Brain pericyte (primary cell): ENCODE measurements around the gene GAK.

Experiments used
- DNase-seq: peaks from one replicate; pipeline ENCODE4 v3.0.0-alpha.2; 2012; ENCODE audit warnings: low read depth, low spot score

GAK gene

GRCh38 chr4:890036-890695, 42.0 kb downstream of the GAK start:
- DNase-seq: no peak

GRCh38 chr4:889516-889915, 42.6 kb downstream of the GAK start:
- DNase-seq: no peak

- DNase-seq: no peak
Measured at GRCh38 chr4:888029-888428, 44.1 kb downstream of the GAK start.

GRCh38 chr4:887034-887763, 44.9 kb downstream of the GAK start:
- DNase-seq: no peak

GRCh38 chr4:886244-886643, 45.9 kb downstream of the GAK start:
- no peak for DNase-seq

GRCh38 chr4:885353-885752, 46.8 kb downstream of the GAK start:
- no peak for DNase-seq

- no peak for DNase-seq
Measured at GRCh38 chr4:884896-885295, 47.2 kb downstream of the GAK start.

DNA sequence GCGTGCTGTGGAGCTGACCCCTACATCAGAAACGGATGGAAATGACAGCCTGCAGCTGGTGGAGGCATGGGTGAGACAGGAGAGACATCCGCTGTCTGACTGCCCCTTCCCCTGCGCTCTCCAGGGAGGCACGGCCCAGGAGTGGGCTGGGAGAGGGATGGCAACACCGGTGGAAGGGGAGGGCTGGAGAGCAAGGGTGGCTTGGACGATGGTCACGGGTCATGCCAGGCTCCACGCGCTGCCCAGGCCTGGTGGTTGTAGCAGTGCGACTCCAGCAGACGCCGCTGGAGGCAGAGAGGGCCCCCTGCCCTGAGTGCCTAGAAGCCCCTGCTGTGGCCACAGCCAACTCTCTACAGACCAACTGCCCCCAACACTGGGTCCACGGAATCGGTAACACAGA, 47.9 kb downstream of the GAK start:
- DNase-seq: no peak

DNA sequence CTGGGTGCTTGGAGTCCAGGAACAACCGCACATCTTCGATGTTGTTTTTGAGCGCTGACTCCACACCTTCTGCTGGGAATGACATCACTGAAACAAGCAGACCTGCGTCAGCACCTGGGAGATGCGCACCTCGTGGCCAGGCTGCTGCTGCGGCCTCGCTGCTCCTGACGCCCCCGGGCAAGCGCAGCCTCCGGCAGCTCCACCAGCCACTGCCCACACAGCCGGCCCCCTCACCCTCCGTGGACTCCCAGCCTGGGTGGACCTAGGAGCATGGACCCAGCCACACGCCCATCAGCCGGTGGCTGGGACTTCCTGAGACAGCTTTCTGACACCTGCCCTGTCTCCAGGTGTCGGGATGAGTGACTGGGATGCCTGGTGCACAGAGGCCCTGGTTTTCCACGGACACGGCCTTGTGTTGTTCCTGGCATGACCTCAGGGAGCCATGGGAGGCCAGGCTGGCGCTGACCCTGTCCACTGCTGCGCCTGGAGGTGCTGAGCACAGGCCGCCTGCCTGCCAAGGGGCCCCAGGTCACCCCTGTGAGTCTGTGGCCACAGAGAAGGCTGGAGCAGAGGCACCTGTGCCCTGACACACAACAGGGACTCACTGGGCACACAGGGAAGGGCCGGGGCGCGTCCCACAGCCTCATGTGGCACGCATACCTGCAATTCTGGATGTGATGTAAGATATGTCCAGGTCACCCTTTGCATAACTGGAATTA, 48.6 kb downstream of the GAK start:
- DNase-seq: no peak

DNA sequence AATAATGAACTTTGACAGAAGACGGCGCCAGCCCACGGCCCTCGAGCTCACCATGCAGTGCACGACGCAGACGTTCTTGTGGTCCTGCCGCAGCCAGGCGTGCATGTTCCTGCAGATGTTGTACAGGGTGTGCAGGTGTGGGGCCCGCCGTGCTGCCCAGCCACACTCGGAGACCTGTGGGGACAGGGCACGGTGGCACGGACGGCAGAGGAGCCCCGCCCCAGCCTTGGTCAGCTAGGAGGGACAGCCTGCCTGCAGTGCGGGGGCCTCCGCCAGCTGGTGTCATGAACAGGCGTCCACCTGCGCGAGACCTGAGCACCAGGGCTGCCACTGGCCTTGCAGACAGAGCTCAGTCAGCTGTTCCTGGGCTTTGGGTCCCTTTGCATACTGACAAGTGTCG, 49.5 kb downstream of the GAK start:
- DNase-seq: no peak

DNA sequence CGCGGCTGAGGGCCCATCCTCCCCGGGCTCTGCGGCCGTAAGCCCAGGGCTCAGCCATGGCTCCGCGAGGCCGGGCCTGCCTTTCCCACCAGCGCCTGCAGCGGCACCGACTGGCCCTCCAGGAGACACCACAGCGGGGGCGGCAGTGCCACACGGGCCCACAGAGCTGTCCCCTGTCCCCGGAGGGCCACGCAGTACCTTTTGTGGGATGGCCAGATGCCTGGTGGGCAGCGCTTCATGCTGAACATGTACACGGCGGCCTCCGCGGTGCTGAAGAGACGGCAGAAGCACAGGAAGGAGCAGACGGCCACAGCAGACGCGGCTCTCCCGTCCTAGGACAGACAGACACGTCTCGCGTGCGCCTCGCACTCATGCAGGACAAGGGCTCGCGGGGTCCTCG, 50.4 kb downstream of the GAK start:
- no peak for DNase-seq

DNA sequence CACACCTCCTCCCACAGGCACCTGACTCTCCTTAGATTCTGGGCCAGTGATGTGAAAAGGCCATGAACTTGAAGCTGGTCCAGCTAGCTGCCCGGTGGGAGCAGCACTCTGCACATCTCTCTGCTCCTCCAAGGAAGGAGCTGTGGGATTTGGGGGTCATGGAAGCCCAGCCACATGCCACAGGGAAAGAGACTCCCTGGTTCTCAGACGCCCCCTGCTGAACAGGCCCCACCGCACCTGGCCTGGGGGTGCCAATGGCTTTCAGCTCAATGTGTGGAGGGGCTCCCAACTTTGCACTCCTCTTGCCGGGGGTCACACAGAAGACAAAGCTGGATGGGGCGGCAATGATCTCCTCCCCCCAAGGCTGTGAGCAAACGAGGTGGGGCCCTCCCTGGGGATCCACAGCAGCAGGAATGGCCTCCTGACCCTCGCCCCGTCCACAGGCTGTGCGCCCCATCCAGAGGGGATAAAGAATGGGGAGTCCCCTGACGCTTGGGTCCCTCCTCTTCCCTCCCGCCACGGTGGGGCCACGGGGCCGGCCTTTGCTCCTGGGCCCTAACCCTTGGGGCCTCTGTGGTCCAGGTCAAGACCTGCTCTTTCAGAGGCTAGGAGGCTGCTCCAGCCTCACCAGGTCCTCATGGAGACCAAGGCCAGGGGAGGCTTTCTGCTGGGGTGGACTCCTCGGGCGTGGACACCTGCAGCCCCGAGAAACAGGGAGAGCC, 51.3 kb downstream of the GAK start:
- no peak for DNase-seq

DNA sequence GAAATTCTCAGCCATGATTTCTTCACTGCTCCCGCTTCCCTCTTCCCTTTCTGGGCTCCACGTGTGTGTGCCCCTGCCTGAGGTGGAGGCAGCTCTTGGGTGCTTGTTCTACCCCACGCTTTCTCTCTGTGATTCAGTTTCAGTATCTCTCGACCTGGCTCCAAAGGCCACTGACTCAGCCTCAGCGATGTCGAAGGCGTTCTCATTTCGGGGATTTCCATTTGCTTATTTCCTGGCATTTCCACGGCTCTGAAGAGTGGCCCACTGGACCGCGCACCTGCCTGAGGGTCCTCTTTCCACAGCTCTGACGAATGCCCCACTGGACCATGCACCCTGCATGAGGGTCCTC, 52.4 kb downstream of the GAK start:
- no peak for DNase-seq

DNA sequence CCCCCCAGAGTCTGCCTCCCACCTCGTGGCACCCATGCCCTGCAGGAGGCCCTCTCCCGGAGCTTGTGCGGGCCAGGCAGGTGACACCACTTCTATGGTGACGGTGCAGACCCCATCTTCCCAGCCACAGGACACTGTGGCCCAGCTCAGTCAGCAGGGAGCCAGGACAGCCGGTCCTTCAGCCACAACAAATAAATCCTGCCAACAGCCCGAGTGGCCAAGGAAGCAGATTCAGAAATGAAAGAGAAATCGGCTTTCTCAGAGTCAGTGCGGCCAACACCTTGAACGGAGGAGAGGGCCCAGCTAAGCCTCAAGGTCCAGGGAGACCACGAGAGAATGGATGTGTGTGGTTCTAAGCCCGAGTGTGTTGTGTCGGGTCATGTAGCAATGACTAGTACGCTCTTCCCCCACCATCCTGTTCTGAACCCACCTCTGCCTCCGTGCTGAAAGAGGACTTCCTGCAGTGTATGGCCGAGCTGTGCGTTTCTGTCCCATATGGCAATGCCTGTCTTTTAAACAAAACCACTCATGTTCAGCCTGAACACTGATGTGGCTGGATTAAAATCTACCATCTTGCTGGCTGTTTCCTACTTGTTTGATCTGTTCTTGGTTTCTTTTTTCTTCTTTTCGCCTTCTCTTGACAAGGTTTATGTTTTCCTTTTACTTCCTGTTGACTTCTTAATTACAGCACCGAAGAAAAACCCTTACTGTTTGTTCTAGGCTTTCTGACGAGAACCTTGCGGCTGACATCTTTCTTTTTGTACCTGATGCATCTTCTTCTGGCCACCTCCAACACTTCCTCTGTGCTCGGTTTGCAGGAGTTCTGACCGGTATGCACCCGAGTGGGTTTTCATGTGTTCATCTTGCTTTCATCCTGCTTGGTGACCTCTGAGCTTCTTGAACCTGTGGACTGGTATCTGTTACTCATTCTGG, 53.1 kb downstream of the GAK start:
- DNase-seq: no peak

DNA sequence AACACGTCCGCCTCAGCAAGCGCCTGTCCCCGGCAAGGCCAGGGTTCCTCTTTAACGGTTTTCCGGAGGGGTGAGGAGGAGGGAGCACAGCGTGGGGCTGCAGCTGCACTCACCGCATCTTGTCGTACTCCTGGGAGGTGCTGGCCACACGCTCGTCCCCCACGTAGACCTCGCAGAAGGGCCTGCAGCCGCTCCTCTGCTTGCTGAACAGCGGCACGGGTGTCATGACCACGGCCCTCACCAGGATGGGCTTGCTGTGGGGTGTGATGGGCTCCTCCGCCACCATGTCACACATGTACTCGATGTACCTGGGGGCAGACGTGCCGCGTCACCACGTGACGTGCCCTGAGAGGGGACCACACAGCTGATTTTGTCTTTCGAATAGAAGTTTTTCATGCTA, 54.6 kb downstream of the GAK start:
- DNase-seq: no peak

DNA sequence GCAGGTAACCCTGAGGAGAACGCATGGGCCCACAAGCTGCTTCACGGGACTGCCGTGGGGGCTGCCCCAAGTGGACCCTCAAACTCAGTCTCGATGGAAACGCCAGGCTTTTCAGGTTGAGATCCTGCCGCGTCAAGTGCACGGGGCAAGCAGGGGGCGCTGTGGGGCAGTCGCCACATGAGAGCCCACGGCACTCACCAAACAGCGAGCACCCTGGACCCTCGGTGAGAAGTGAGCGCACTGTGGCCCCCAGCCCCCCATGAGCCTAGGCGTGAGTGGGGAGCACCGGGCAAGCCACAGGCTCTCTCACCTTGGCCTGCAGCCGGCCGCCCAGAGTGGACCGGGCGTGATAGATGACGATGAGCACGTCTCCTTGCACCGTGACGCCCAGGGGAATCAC, 55.3 kb downstream of the GAK start:
- DNase-seq: no peak

DNA sequence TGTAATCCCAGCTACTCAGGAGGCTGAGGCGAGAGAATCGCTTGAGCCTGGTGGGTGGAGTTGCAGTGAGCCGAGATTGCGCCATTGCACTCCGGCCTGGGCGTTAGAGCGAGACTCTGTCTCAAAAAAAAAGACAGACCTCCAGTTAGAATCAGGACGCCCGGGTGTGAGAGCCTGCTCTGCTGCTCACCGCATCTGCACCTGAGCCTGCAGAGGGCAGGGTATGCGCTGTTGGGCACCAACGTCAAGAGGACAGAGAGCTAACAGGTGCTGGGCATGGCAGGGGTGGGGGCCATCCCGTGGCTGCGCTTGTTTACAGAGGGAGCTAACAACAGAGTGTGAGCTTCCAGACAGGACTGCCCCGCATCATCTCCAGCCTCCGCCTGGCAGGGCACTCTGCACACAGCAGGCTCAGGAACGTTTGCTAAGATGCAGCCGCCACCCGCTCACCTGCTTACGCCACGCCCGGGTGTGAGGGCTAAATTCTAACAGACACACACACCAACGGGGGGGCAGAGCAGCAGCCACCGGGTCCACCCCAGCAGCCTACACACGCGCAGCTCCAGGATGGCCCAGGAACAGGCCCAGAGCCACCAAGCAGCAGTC, 56.2 kb downstream of the GAK start:
- no peak for DNase-seq

DNA sequence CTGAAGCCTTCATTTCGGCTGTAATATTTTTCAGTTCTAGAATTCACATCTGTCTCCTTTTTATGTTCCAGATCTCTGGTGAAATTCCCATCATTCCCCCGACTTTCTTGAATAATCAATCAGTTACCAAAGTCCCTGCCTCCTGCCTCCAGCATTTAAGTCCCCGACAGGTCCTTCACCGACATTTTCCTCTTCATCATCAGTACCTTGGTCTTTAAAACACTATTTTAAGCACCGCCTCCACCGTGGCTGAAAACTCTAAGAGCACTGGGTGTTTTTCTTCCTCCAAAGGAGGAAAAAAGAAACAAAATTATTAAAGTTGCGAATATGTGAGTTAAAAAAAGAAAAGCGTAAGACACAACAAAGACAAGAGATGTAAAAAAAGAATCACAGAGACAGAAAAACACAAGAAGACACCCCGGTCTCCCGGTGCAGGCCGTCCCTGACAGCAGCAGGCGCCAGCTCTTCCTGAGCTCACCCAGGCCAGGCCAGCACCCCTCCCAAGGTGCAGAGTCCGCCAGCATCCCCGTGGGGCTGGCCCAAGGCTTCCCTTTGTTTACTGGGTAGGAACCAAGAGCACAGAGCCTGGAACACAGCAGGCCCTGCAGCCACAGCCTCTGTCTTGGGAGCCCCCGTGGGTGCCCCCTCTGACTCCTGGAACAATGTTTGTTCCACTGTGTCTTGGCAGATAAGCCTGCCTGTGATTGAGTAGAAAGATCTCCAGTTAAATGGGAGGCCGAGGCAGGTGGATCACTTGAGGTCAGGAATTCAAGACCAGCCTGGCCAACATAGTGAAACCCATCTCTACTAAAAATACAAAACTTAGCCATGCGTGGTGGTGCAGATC, 56.9 kb downstream of the GAK start:
- no peak for DNase-seq

DNA sequence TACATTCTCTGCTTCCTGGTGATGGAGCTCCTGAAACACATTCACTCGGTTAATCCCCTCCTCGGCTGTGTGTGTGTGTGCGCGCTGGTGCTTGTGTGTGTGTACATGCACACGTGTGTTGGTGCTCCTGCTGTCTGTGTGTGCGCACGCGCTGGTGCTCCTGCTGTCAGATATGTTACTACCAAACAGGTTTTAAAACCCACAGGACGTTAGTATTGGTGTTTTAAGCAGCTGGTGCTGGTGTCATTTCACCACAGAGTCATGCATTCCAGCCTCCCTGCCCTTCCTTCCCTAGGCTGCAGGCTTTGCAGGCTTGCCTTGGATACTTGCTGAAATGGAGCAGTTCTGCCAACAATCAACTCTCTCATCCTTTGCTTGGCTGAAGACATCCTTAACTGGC, 58.1 kb downstream of the GAK start:
- DNase-seq: no peak
